HG02981 (cell line): ENCODE measurements around the gene DAZ2.
"Not testable (repeated sequence)": the region's sequence is repeated elsewhere in the genome, so short reads cannot be mapped to it uniquely, and the experiment has no call there.

Source experiments
- ATAC-seq: cut with Tn5 transposase; IDR thresholded peaks from one replicate; pipeline ENCODE4 v1.9.1; 2021; ENCODE audit warnings: mild to moderate bottlenecking, moderate library complexity; ENCODE audit not compliant: unreplicated experiment

DAZ2 gene, protein sequence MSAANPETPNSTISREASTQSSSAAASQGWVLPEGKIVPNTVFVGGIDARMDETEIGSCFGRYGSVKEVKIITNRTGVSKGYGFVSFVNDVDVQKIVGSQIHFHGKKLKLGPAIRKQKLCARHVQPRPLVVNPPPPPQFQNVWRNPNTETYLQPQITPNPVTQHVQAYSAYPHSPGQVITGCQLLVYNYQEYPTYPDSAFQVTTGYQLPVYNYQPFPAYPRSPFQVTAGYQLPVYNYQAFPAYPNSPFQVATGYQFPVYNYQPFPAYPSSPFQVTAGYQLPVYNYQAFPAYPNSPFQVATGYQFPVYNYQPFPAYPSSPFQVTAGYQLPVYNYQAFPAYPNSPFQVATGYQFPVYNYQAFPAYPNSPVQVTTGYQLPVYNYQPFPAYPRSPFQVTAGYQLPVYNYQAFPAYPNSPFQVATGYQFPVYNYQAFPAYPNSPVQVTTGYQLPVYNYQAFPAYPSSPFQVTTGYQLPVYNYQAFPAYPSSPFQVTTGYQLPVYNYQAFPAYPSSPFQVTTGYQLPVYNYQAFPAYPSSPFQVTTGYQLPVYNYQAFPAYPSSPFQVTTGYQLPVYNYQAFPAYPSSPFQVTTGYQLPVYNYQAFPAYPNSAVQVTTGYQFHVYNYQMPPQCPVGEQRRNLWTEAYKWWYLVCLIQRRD

DNA sequence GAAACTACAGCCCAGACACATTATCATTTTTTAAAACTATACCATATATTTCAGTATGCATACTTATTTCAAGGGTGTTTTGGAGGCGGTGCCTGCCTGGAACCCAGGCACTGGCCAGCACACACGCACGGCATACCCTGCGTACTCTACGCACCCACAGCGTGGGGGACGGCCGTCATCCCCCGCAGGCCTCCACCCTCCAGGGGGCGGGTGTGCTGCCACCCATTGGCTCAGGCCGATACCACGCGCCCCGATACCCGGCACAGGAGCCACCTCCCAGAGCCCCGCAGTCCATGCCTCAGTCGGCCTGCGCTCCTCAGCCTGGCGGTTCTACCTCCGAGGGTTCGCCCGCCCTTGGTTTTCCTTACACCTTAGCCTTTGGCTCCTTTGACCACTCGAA lies at the start of gene DAZ2:
DAZ2 (plus strand) TSS at position 301 of the 400 bp plus-strand sequence. CDS start 208 bp downstream, outside the sequence.
- not testable (repeated sequence) for ATAC-seq

DNA sequence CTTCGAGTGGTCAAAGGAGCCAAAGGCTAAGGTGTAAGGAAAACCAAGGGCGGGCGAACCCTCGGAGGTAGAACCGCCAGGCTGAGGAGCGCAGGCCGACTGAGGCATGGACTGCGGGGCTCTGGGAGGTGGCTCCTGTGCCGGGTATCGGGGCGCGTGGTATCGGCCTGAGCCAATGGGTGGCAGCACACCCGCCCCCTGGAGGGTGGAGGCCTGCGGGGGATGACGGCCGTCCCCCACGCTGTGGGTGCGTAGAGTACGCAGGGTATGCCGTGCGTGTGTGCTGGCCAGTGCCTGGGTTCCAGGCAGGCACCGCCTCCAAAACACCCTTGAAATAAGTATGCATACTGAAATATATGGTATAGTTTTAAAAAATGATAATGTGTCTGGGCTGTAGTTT lies 20.4 kb upstream of the DAZ2 start, which contains the start of gene DAZ1:
DAZ1 (minus strand) TSS at position 101 of the 400 bp plus-strand sequence. CDS start 208 bp downstream, outside the sequence.
- not testable (repeated sequence) for ATAC-seq

DNA sequence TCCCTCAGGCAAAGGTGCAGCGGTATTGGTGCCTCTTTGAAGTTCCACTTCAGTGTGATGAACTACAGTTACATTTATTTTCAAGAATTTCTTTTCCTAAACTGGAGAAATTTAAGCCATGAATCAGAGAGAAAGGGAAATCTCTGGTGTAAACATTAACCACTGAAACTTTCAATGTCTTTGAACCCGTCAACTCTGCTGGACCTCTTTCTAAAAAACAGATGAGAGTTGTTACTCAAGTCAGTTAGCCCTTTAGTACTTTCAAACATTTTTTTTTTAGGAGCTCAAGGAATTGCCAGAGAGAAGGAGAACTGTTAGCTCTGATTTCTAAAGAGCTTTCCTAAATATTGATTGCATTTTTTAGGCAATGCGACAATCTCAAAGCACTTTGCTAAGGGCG lies 11.9 kb upstream of the DAZ2 start:
- not testable (repeated sequence) for ATAC-seq

DNA sequence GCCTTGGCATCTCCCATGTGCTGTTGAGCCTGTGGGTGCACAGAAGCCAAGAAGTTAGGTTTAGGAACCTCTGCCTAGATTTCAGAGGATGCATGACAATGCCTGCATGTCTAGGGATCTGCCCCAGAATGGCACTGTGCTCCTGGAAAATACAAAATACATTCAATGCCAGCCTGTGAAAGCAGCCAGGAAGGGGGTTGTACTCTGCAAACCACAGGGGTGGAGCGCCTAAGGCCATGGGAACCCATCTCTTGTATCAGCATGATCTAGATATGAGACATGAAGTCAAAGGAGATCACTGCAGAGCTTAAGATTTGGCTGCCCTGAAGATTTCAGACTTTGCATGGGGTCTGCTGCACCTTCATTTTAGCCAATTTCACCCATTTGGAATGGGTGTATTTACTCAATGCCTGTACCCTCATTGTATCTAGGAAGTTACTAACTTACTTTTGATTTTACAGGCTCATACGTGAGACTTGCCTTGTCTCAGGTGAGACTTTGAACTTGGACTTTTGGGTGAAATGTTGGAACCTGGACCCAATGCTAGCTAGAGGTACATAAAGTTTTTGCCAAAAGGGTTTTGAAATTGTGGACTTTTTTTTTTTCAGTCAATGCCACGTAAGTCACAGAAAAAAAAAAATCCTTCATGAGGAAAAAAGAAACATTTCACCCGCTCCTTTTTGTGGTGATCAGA lies 9.4 kb upstream of the DAZ2 start:
- not testable (repeated sequence) for ATAC-seq

DNA sequence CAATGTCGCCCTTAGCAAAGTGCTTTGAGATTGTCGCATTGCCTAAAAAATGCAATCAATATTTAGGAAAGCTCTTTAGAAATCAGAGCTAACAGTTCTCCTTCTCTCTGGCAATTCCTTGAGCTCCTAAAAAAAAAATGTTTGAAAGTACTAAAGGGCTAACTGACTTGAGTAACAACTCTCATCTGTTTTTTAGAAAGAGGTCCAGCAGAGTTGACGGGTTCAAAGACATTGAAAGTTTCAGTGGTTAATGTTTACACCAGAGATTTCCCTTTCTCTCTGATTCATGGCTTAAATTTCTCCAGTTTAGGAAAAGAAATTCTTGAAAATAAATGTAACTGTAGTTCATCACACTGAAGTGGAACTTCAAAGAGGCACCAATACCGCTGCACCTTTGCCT lies 8.7 kb upstream of the DAZ2 start:
- not testable (repeated sequence) for ATAC-seq
